Thyroid gland (tissue), 4 donors: ENCODE results near the gene CRK. TPM values are rescaled to one million over a fixed set of nuclear protein-coding genes. Genes with fewer than 3 reads are reported as not detected.
"Not testable (repeated sequence)": the region's sequence is repeated elsewhere in the genome, so short reads cannot be mapped to it uniquely, and the experiment has no call there.

Experiments
- DNase-seq, 2 donors: peaks; one replicate each; pipeline ENCODE4 v3.0.0-alpha.2; 2019
- H3K27ac ChIP-seq, 3 donors: fragments of 200-600 bp; sonication (generic); 1 replicate in 2 of 3; 2 replicates in 1 of 3; pipeline ENCODE4 v1.5.1; 2016 to 2019; ENCODE audit warnings: mild to moderate bottlenecking in 1 of 3, moderate library complexity in 1 of 3
- H3K27me3 ChIP-seq: fragments of 200-600 bp; sonication (generic); one replicate; pipeline ENCODE4 v1.5.1; 2019
- H3K36me3 ChIP-seq, 2 donors: fragments of 200-600 bp; sonication (generic); one replicate each; pipeline ENCODE4 v1.5.1; 2016 to 2019
- H3K4me1 ChIP-seq, 2 donors: fragments of 200-600 bp; sonication (generic); one replicate each; pipeline ENCODE4 v1.5.1; 2017 to 2019
- H3K4me3 ChIP-seq, 3 donors: fragments of 200-600 bp; sonication (generic); replicated peaks in 1 of 3; 1 replicate in 2 of 3; 2 replicates in 1 of 3; pipeline ENCODE4 v1.5.1; 2016; ENCODE audit warnings: mild to moderate bottlenecking in 1 of 3
- H3K9me3 ChIP-seq: fragments of 200-600 bp; sonication (generic); one replicate; pipeline ENCODE4 v1.5.1; 2017
- POLR2A ChIP-seq, 2 donors: fragments of 450-650 bp; IDR thresholded peaks; one replicate each; pipeline ENCODE4 v1.6.1; 2017; ENCODE audit warnings: antibody characterized with exemption in 2 of 2, mild to moderate bottlenecking in 2 of 2, moderate library complexity in 1 of 2
- WGBS, 2 donors: methylation state at CpG; one replicate each; pipeline ENCODE4 v1.1.5; 2017; 5-methylcytosine and 5-hydroxymethylcytosine counted together
- intact Hi-C: fragments of 100-400 bp; cut with DNase I; formaldehyde crosslinking; loops from one replicate; pipeline ENCODE4 v1.15.1; 2023
- total RNA-seq, 4 donors: library from RNA; depleted of rRNA; stranded (reverse); fragments of >200 nt; gene quantifications; one replicate each; pipeline ENCODE4 v1.2.3, GENCODE V29; 2016
- TF ChIP-seq, protein P1 (sequence below), 6 experiments: fragments of 200-600 bp in 3 of 6; fragments of 450-650 bp in 3 of 6; sonication (generic) in 3 of 6; IDR thresholded peaks; one replicate each; pipeline ENCODE4 v1.5.1; 2016 to 2019; ENCODE audit warnings: antibody characterized with exemption in 6 of 6, mild to moderate bottlenecking in 2 of 6, inconsistent platforms in 1 of 6, moderate library complexity in 1 of 6

Gene CRK
- total RNA-seq, 4 donors from 2014 or later, result 89.6 to 140 (median 98.7) TPM

DNA sequence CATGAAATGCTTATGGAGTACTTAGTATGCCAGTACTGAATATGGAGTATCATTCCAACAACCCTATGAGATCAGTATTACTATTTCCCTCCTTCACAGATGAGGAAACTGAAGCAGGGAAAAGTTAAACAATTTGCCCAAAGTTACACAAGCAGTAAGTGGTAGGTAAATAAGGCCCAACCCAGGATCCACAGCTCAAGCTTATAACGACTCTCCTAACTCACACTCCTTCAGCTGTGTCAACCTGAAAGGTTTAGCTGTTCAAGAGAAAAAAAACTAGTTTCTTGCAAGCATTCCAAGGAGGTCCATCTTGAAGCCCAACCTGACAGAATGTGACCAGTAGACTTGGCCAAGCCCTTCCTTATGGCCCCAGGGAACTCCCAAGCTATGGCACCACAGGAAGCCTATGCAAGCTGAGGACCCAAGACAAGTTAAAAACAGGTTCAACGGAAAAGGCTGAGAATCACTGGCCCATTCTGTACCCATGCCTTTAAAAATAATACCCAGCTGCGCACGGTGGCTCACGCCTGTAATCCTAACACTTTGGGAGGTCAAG lies 6.5 kb downstream of the CRK start:
- no peak for DNase-seq
- Histone ChIP-seq H3K4me1 (peaks cover 21 to 40% of the 10 kb centered on the region in 2 donors), H3K9me3 (no peaks in the 10 kb centered on the region), H3K36me3 (no peaks in the 10 kb centered on the region), H3K4me3 (no peak overlapping the region), H3K27ac (peak overlapping the region in 1 of 3 donors; percentile 35), H3K27me3 (no peaks in the 10 kb centered on the region)
- 76 to 82% methylated on average over 5 of the region's 5 CpGs for WGBS, 2 donors
- TF ChIP-seq, protein P1, sequence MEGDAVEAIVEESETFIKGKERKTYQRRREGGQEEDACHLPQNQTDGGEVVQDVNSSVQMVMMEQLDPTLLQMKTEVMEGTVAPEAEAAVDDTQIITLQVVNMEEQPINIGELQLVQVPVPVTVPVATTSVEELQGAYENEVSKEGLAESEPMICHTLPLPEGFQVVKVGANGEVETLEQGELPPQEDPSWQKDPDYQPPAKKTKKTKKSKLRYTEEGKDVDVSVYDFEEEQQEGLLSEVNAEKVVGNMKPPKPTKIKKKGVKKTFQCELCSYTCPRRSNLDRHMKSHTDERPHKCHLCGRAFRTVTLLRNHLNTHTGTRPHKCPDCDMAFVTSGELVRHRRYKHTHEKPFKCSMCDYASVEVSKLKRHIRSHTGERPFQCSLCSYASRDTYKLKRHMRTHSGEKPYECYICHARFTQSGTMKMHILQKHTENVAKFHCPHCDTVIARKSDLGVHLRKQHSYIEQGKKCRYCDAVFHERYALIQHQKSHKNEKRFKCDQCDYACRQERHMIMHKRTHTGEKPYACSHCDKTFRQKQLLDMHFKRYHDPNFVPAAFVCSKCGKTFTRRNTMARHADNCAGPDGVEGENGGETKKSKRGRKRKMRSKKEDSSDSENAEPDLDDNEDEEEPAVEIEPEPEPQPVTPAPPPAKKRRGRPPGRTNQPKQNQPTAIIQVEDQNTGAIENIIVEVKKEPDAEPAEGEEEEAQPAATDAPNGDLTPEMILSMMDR (IDR thresholded peaks at IDR 0.05), result no peak
- no peak for TF ChIP-seq POLR2A (IDR thresholded peaks at IDR 0.05)
- intact Hi-C loops, result no loop called here

GRCh38 chr17:1447052-1447451 lies 9.0 kb downstream of the CRK start:
- Histone ChIP-seq H3K36me3 (no peaks in the 10 kb centered on the region), H3K27ac (peak overlapping the region in 2 of 3 donors; percentile 2 to 23), H3K27me3 (no peaks in the 10 kb centered on the region), H3K4me1 (peaks cover 0 to 21% of the 10 kb centered on the region in 2 donors), H3K9me3 (no peaks in the 10 kb centered on the region), H3K4me3 (no peak overlapping the region)
- DNase-seq, result no peak
- 72 to 76% methylated on average over 7 of the region's 7 CpGs for WGBS, 2 donors
- TF ChIP-seq, protein P1 (IDR thresholded peaks at IDR 0.05), result no peak
- no peak for TF ChIP-seq POLR2A (IDR thresholded peaks at IDR 0.05)
- intact Hi-C loops, result no loop called here

DNA sequence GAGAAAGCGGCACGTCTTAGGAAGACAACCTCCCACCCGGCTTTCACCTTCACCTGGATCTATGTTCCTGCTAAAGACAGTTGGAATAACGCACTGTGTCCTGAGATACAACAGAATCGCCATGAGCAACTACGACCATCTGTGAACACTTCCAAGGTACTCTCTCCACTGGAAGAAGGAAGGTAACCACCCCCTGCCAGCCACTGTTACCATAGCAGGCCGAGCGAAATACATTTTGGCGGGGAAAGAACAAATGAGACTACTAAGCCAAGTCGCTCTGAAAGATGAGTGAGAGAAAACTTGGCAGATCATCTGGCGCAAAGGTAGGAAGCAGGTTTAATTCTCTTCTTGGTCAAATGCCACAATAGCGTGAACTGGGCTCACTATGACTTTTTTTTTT lies 9.8 kb downstream of the CRK start:
- H3K27ac ChIP-seq, result no peak overlapping the region

GRCh38 chr17:1445695-1446094 lies 10.3 kb downstream of the CRK start:
- H3K27ac ChIP-seq, H3K27me3 ChIP-seq, H3K4me3 ChIP-seq, H3K36me3 ChIP-seq, H3K9me3 ChIP-seq, DNase-seq, intact Hi-C loops: not testable (repeated sequence)
- WGBS, 2 donors, result 79 to 97% methylated on average over 4 of the region's 4 CpGs
- H3K4me1 ChIP-seq, result peaks cover 0 to 13% of the 10 kb centered on the region in 2 donors

More for the DNA sequence above, 9.8 kb downstream of the CRK start:
- H3K4me3 ChIP-seq, result no peak overlapping the region
- DNase-seq, result no peak
- no peaks in the 10 kb centered on the region for H3K36me3 ChIP-seq
- peaks cover 0 to 13% of the 10 kb centered on the region in 2 donors for H3K4me1 ChIP-seq
- no peaks in the 10 kb centered on the region for H3K27me3 ChIP-seq
- TF ChIP-seq, protein P1 (IDR thresholded peaks at IDR 0.05), result no peak
- TF ChIP-seq POLR2A (IDR thresholded peaks at IDR 0.05), result no peak
- no peaks in the 10 kb centered on the region for H3K9me3 ChIP-seq
- WGBS, 2 donors, result 91 to 93% methylated on average over 12 of the region's 12 CpGs
- intact Hi-C loops, result no loop called here

DNA sequence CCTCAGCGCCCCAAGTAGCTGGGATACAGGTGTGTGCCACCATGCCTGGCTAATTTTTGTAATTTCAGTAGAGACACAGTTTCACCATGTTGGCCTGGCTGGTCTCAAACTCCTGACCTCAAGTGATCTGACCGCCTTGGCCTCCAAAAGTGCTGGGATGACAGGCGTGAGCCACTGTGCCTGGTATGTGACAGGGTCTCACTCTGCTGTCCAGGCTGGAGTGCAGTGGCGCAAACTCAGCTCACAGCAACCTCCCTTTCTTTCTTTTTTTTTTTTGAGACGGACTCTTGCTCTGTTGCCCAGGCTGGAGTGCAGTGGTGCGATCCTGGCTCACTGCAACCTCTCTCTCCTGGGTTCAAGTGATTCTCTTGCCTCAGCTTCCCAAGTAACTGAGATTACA lies 13.3 kb downstream of the CRK start:
- peaks cover 11 to 18% of the 10 kb centered on the region in 2 donors for H3K4me1 ChIP-seq
- WGBS, 2 donors, result 94 to 97% methylated on average over 6 of the region's 6 CpGs

GRCh38 chr17:1442187-1442586 lies 13.8 kb downstream of the CRK start:
- no peaks in the 10 kb centered on the region for H3K36me3 ChIP-seq
- H3K27me3 ChIP-seq, result no peaks in the 10 kb centered on the region
- peaks cover 11 to 14% of the 10 kb centered on the region in 2 donors for H3K4me1 ChIP-seq
- TF ChIP-seq POLR2A (IDR thresholded peaks at IDR 0.05), result no peak
- TF ChIP-seq, protein P1 (IDR thresholded peaks at IDR 0.05), result no peak
- DNase-seq, result no peak
- H3K9me3 ChIP-seq, result no peaks in the 10 kb centered on the region
- H3K4me3 ChIP-seq, result no peak overlapping the region
- no peak overlapping the region for H3K27ac ChIP-seq
- intact Hi-C loops, result no loop called here
- 99% methylated on average over 4 of the region's 4 CpGs for WGBS, 2 donors

More for the DNA sequence above, 13.3 kb downstream of the CRK start:
- H3K27ac ChIP-seq, H3K9me3 ChIP-seq, H3K4me3 ChIP-seq, DNase-seq, H3K27me3 ChIP-seq, intact Hi-C loops, H3K36me3 ChIP-seq: not testable (repeated sequence)
